ENCODE data around the gene PRRC2A.

PRRC2A gene

GRCh38 chr6:31640612-31641011, 20.1 kb downstream of the PRRC2A start:
- Mint-ChIP-seq H3K4me1 (ENCODE audit: low read depth) (peaks cover 2% of the 10 kb centered on the region), H3K27ac (no peak overlapping the region), H3K9me3 (no peaks in the 10 kb centered on the region), H3K27me3 (ENCODE audit: low read depth) (no peaks in the 10 kb centered on the region), H3K36me3 (ENCODE audit: low read depth) (peaks cover 68% of the 10 kb centered on the region), H3K4me3 (no peak overlapping the region)
- DNase-seq (ENCODE audit: low spot score): no peak

- Mint-ChIP-seq H3K4me1 (ENCODE audit: low read depth) (peaks cover 2% of the 10 kb centered on the region), H3K9me3 (no peaks in the 10 kb centered on the region), H3K36me3 (ENCODE audit: low read depth) (peaks cover 63% of the 10 kb centered on the region), H3K27me3 (ENCODE audit: low read depth) (no peaks in the 10 kb centered on the region), H3K27ac (no peak overlapping the region), H3K4me3 (no peak overlapping the region)
- no peak for DNase-seq (ENCODE audit: low spot score)
These were observed 20.9 kb downstream of the PRRC2A start for GRCh38 chr6:31641370-31641769.

GRCh38 chr6:31642798-31643570, 22.5 kb downstream of the PRRC2A start:
- no peak for DNase-seq (ENCODE audit: low spot score)
- Mint-ChIP-seq H3K4me3 (no peak overlapping the region), H3K9me3 (no peaks in the 10 kb centered on the region), H3K36me3 (ENCODE audit: low read depth) (peaks cover 63% of the 10 kb centered on the region), H3K4me1 (ENCODE audit: low read depth) (peaks cover 2% of the 10 kb centered on the region), H3K27ac (no peak overlapping the region), H3K27me3 (ENCODE audit: low read depth) (no peaks in the 10 kb centered on the region)

GRCh38 chr6:31643818-31644454, 23.4 kb downstream of the PRRC2A start:
- no peaks in the 10 kb centered on the region for H3K27me3 Mint-ChIP-seq (ENCODE audit: low read depth)
- no peak overlapping the region for H3K27ac Mint-ChIP-seq
- H3K36me3 Mint-ChIP-seq (ENCODE audit: low read depth): peaks cover 67% of the 10 kb centered on the region
- H3K4me1 Mint-ChIP-seq (ENCODE audit: low read depth): peaks cover 3% of the 10 kb centered on the region
- H3K9me3 Mint-ChIP-seq: no peaks in the 10 kb centered on the region
- no peak overlapping the region for H3K4me3 Mint-ChIP-seq
- no peak for DNase-seq (ENCODE audit: low spot score)

GRCh38 chr6:31645325-31645724, 24.8 kb downstream of the PRRC2A start:
- no peak overlapping the region for H3K4me3 Mint-ChIP-seq
- H3K36me3 Mint-ChIP-seq (ENCODE audit: low read depth): peaks cover 69% of the 10 kb centered on the region
- peaks cover 11% of the 10 kb centered on the region for H3K4me1 Mint-ChIP-seq (ENCODE audit: low read depth)
- no peaks in the 10 kb centered on the region for H3K27me3 Mint-ChIP-seq (ENCODE audit: low read depth)
- DNase-seq (ENCODE audit: low spot score): no peak
- H3K9me3 Mint-ChIP-seq: no peaks in the 10 kb centered on the region
- H3K27ac Mint-ChIP-seq: no peak overlapping the region

- H3K4me3 Mint-ChIP-seq: peak overlapping the region; percentile 97
- H3K27ac Mint-ChIP-seq: peak overlapping the region; percentile 98
- peaks cover 38% of the 10 kb centered on the region for H3K4me1 Mint-ChIP-seq (ENCODE audit: low read depth)
These were observed 31.2 kb downstream of the PRRC2A start for GRCh38 chr6:31651602-31652191.

GRCh38 chr6:31652925-31653724, 32.6 kb downstream of the PRRC2A start:
- H3K9me3 Mint-ChIP-seq: no peaks in the 10 kb centered on the region
- H3K36me3 Mint-ChIP-seq (ENCODE audit: low read depth): peaks cover 48% of the 10 kb centered on the region
- H3K27ac Mint-ChIP-seq: peak overlapping the region; percentile 98
- peak; percentile 88 for DNase-seq (ENCODE audit: low spot score)
- peak overlapping the region; percentile 97 for H3K4me3 Mint-ChIP-seq
- H3K4me1 Mint-ChIP-seq (ENCODE audit: low read depth): peaks cover 49% of the 10 kb centered on the region
- H3K27me3 Mint-ChIP-seq (ENCODE audit: low read depth): no peaks in the 10 kb centered on the region

More at GRCh38 chr6:31651602-31652191, 31.2 kb downstream of the PRRC2A start:
- Mint-ChIP-seq H3K9me3 (no peaks in the 10 kb centered on the region), H3K27me3 (ENCODE audit: low read depth) (no peaks in the 10 kb centered on the region), H3K36me3 (ENCODE audit: low read depth) (peaks cover 51% of the 10 kb centered on the region)
- DNase-seq (ENCODE audit: low spot score): no peak

GRCh38 chr6:31654574-31655348, 34.2 kb downstream of the PRRC2A start:
- no peaks in the 10 kb centered on the region for H3K9me3 Mint-ChIP-seq
- H3K4me1 Mint-ChIP-seq (ENCODE audit: low read depth): peaks cover 56% of the 10 kb centered on the region
- H3K4me3 Mint-ChIP-seq: no peak overlapping the region
- no peak overlapping the region for H3K27ac Mint-ChIP-seq
- H3K27me3 Mint-ChIP-seq (ENCODE audit: low read depth): no peaks in the 10 kb centered on the region
- no peak for DNase-seq (ENCODE audit: low spot score)
- H3K36me3 Mint-ChIP-seq (ENCODE audit: low read depth): peaks cover 44% of the 10 kb centered on the region

- Mint-ChIP-seq H3K4me1 (ENCODE audit: low read depth) (peaks cover 56% of the 10 kb centered on the region), H3K27ac (peak within 1 kb of the TSS; percentile 65), H3K36me3 (ENCODE audit: low read depth) (peaks cover 46% of the 10 kb centered on the region), H3K9me3 (no peaks in the 10 kb centered on the region), H3K4me3 (no peak within 1 kb of the TSS), H3K27me3 (ENCODE audit: low read depth) (no peaks in the 10 kb centered on the region)
- no peak for DNase-seq (ENCODE audit: low spot score)
These were observed 35.1 kb downstream of the PRRC2A start, which contains the start of gene APOM for GRCh38 chr6:31655349-31656237. APOM (plus strand) TSS chr6:31655894; CDS start chr6:31655967, 73 bp downstream.

GRCh38 chr6:31657406-31658157, 37.1 kb downstream of the PRRC2A start:
- H3K4me3 Mint-ChIP-seq: peak overlapping the region; percentile 98
- peak overlapping the region; percentile 82 for H3K27ac Mint-ChIP-seq
- peak; percentile 30 for DNase-seq (ENCODE audit: low spot score)
- no peaks in the 10 kb centered on the region for H3K27me3 Mint-ChIP-seq (ENCODE audit: low read depth)
- H3K36me3 Mint-ChIP-seq (ENCODE audit: low read depth): peaks cover 49% of the 10 kb centered on the region
- peaks cover 54% of the 10 kb centered on the region for H3K4me1 Mint-ChIP-seq (ENCODE audit: low read depth)
- no peaks in the 10 kb centered on the region for H3K9me3 Mint-ChIP-seq

GRCh38 chr6:31658158-31658688, 37.7 kb downstream of the PRRC2A start:
- H3K27ac Mint-ChIP-seq: peak overlapping the region; percentile 82
- peak overlapping the region; percentile 98 for H3K4me3 Mint-ChIP-seq
- H3K9me3 Mint-ChIP-seq: no peaks in the 10 kb centered on the region
- H3K36me3 Mint-ChIP-seq (ENCODE audit: low read depth): peaks cover 51% of the 10 kb centered on the region
- DNase-seq (ENCODE audit: low spot score): no peak
- H3K4me1 Mint-ChIP-seq (ENCODE audit: low read depth): peaks cover 53% of the 10 kb centered on the region
- no peaks in the 10 kb centered on the region for H3K27me3 Mint-ChIP-seq (ENCODE audit: low read depth)

Measured in T-helper 2 cell treated with Interferon-gamma antibody and Interleukin-4, amounts not matched to agents 5 μg/mL and 100 μg/mL, for 36 hours (primary cell).